A549 (cell line): ENCODE measurements around the gene CCNYL1.

Experiments
- ATOH8 ChIP-seq: fragments of 250-450 bp; sonication (Bioruptor Pico); IDR thresholded peaks from 2 replicates; pipeline ENCODE4 v1.5.0; 2020; ENCODE audit warnings: low read depth, mild to moderate bottlenecking, moderate library complexity
- CEBPB ChIP-seq, 2 experiments: fragments of >200 bp in 1 of 2; sonication (Bioruptor Twin) in 1 of 2; formaldehyde crosslinking in 1 of 2; IDR thresholded peaks; 2 replicates each; pipeline ENCODE4 v1.6.1; 2012 to 2016
- CTCF ChIP-seq: fragments of >200 bp; sonication (Bioruptor Twin); formaldehyde crosslinking; IDR thresholded peaks from 3 replicates; pipeline ENCODE4 v1.5.1; 2016
- ELK1 ChIP-seq: fragments of 150-350 bp; IDR thresholded peaks from 2 replicates; pipeline ENCODE4 v1.6.1; 2014; ENCODE audit warnings: low read depth, mild to moderate bottlenecking, low read length
- HOXA7 ChIP-seq: fragments of 250-450 bp; sonication (Bioruptor Pico); IDR thresholded peaks from 2 replicates; pipeline ENCODE4 v1.5.0; 2020; ENCODE audit warnings: mild to moderate bottlenecking, moderate library complexity
- JUN ChIP-seq, 2 experiments: fragments of >200 bp; sonication (Bioruptor Twin); formaldehyde crosslinking; IDR thresholded peaks; 2 replicates in 1 of 2; 3 replicates in 1 of 2; pipeline ENCODE4 v1.6.1; 2016 to 2017
- POLR2A ChIP-seq: IDR thresholded peaks from 2 replicates; pipeline ENCODE4 v1.6.1; 2012; ENCODE audit warnings: mild to moderate bottlenecking, low read length
- RCOR1 ChIP-seq: fragments of 150-350 bp; IDR thresholded peaks from 2 replicates; pipeline ENCODE4 v1.6.1; 2014; ENCODE audit warnings: antibody characterized with exemption, low read length, low read depth
- REST ChIP-seq: fragments of 200-600 bp; sonication (generic); IDR thresholded peaks from 2 replicates; pipeline ENCODE4 v1.6.1; 2016; ENCODE audit warnings: antibody characterized with exemption, mild to moderate bottlenecking, moderate library complexity
- SMC3 ChIP-seq: fragments of >200 bp; sonication (Bioruptor Twin); formaldehyde crosslinking; IDR thresholded peaks from 3 replicates; pipeline ENCODE4 v1.6.1; 2018; ENCODE audit warnings: inconsistent platforms
- USF2 ChIP-seq: fragments of 450-650 bp; IDR thresholded peaks from 2 replicates; pipeline ENCODE4 v1.6.1; 2014; ENCODE audit warnings: antibody characterized with exemption
- ZNF302 ChIP-seq: fragments of 250-450 bp; sonication (Bioruptor Pico); IDR thresholded peaks from 2 replicates; pipeline ENCODE4 v1.9.0; 2021; ENCODE audit warnings: inconsistent platforms, mild to moderate bottlenecking, moderate library complexity

- no peak for TF ChIP-seq CTCF
- no peak for TF ChIP-seq ZNF302 (CRISPR knock-in tag)
- TF ChIP-seq USF2 = no peak
- TF ChIP-seq REST = no peak
- no peak for TF ChIP-seq HOXA7 (CRISPR knock-in tag)
- no peak for TF ChIP-seq RCOR1
- no peak for TF ChIP-seq JUN (IDR thresholded peaks at IDR 0.05)
- no peak for TF ChIP-seq CEBPB (IDR thresholded peaks at IDR 0.05)
- no peak for TF ChIP-seq POLR2A
- no peak for TF ChIP-seq ELK1
- TF ChIP-seq SMC3 = no peak
- TF ChIP-seq ATOH8 = no peak
These were observed 72.1 kb downstream of the CCNYL1 start for GRCh38 chr2:207783514-207783913.
